Hepatocyte (in vitro differentiated cells): ENCODE measurements around the gene TDP2.

Experiments used
- EZH2 ChIP-seq: fragments of 200-600 bp; sonication (generic); IDR thresholded peaks from 2 replicates; pipeline ENCODE4 v1.6.1; 2016; ENCODE audit warnings: antibody characterized with exemption, mild to moderate bottlenecking, borderline replicate concordance
- TF ChIP-seq, protein P1 (sequence below): fragments of 200-600 bp; sonication (generic); IDR thresholded peaks from 2 replicates; pipeline ENCODE4 v1.5.1; 2016; ENCODE audit warnings: antibody characterized with exemption, mild to moderate bottlenecking; ENCODE audit not compliant: poor library complexity

- TF ChIP-seq, protein P1, sequence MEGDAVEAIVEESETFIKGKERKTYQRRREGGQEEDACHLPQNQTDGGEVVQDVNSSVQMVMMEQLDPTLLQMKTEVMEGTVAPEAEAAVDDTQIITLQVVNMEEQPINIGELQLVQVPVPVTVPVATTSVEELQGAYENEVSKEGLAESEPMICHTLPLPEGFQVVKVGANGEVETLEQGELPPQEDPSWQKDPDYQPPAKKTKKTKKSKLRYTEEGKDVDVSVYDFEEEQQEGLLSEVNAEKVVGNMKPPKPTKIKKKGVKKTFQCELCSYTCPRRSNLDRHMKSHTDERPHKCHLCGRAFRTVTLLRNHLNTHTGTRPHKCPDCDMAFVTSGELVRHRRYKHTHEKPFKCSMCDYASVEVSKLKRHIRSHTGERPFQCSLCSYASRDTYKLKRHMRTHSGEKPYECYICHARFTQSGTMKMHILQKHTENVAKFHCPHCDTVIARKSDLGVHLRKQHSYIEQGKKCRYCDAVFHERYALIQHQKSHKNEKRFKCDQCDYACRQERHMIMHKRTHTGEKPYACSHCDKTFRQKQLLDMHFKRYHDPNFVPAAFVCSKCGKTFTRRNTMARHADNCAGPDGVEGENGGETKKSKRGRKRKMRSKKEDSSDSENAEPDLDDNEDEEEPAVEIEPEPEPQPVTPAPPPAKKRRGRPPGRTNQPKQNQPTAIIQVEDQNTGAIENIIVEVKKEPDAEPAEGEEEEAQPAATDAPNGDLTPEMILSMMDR, result peak; percentile 3
- TF ChIP-seq EZH2, result no peak
Measured at GRCh38 chr6:24600903-24601302, 65.8 kb downstream of the TDP2 start.
